ENCODE measurements around the gene MAPK8IP3. TPM values are rescaled to one million over a fixed set of nuclear protein-coding genes. Genes with fewer than 3 reads are reported as not detected.

MAPK8IP3 gene
- total and polyA plus RNA-seq, 8 donors: 25.5 to 244 (median 50.3) TPM

- no peaks in the 10 kb centered on the region for H3K9me3 ChIP-seq
- WGBS, 2 donors: 78 to 86% methylated on average over 18 of the region's 18 CpGs
- TF ChIP-seq, protein P1, sequence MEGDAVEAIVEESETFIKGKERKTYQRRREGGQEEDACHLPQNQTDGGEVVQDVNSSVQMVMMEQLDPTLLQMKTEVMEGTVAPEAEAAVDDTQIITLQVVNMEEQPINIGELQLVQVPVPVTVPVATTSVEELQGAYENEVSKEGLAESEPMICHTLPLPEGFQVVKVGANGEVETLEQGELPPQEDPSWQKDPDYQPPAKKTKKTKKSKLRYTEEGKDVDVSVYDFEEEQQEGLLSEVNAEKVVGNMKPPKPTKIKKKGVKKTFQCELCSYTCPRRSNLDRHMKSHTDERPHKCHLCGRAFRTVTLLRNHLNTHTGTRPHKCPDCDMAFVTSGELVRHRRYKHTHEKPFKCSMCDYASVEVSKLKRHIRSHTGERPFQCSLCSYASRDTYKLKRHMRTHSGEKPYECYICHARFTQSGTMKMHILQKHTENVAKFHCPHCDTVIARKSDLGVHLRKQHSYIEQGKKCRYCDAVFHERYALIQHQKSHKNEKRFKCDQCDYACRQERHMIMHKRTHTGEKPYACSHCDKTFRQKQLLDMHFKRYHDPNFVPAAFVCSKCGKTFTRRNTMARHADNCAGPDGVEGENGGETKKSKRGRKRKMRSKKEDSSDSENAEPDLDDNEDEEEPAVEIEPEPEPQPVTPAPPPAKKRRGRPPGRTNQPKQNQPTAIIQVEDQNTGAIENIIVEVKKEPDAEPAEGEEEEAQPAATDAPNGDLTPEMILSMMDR (IDR thresholded peaks at IDR 0.05): no peak
- H3K4me1 ChIP-seq: no peaks in the 10 kb centered on the region
- intact Hi-C loops (cut with DNase I): no loop called here
- DNase-seq (peak in 1 of 6 donors; percentile 55), FAIRE-seq (no peak), ATAC-seq (no peak)
- H3K36me3 ChIP-seq: peaks cover 0 to 22% (median 16%) of the 10 kb centered on the region in 3 donors
- H3K27me3 ChIP-seq: no peaks in the 10 kb centered on the region
- no peak overlapping the region for H3K4me3 ChIP-seq
- H3K27ac ChIP-seq: no peak overlapping the region
Measured at GRCh38 chr16:1808691-1809090, 102.7 kb downstream of the MAPK8IP3 start.

- H3K27me3 ChIP-seq: no peaks in the 10 kb centered on the region
- intact Hi-C loops (cut with DNase I): no loop called here
- H3K36me3 ChIP-seq: peaks cover 0 to 22% (median 16%) of the 10 kb centered on the region in 3 donors
- FAIRE-seq (no peak), ATAC-seq (no peak), DNase-seq (peak in 1 of 6 donors; percentile 60)
- no peak overlapping the region for H3K27ac ChIP-seq
- TF ChIP-seq, protein P1 (IDR thresholded peaks at IDR 0.05): no peak
- H3K4me1 ChIP-seq: no peaks in the 10 kb centered on the region
- H3K9me3 ChIP-seq: no peaks in the 10 kb centered on the region
- no peak overlapping the region for H3K4me3 ChIP-seq
- WGBS, 2 donors: 81 to 83% methylated on average over 25 to 28 of the region's 28 CpGs
Measured at GRCh38 chr16:1809281-1809801, 103.3 kb downstream of the MAPK8IP3 start.

DNA sequence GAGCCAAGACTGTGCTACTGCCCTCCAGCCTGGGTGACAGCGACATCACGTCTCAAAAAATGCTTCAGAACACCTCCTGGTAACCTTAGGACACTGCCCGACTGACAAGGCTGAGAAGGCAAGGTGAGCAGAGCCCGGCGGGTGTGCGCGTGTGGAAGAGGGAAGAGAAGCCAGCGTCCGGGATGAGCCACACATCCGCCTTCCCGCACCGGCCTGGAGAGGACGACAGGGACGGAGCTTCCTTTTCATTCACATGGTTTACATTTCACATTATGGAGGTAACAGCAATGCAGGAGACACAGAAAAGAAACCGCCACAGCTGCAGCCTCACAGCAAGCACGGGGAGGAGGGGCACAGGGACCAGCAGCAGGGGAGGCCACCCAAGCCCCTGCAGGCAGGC lies 104.1 kb downstream of the MAPK8IP3 start:
- 94 to 95% methylated on average over 16 of the region's 16 CpGs for WGBS, 2 donors
- no peak for ATAC-seq
- TF ChIP-seq, protein P1 (IDR thresholded peaks at IDR 0.05): no peak
- Histone ChIP-seq H3K36me3 (peaks cover 0 to 22% (median 16%) of the 10 kb centered on the region in 3 donors), H3K27me3 (no peaks in the 10 kb centered on the region), H3K4me3 (no peak overlapping the region), H3K4me1 (no peaks in the 10 kb centered on the region), H3K27ac (no peak overlapping the region), H3K9me3 (no peaks in the 10 kb centered on the region)
- DNase-seq: peak in 1 of 6 donors; percentile 35
- FAIRE-seq: no peak
- intact Hi-C loops (cut with DNase I): no loop called here

GRCh38 chr16:1810536-1810935 lies 104.5 kb downstream of the MAPK8IP3 start:
- Histone ChIP-seq H3K4me3 (no peak overlapping the region), H3K9me3 (no peaks in the 10 kb centered on the region), H3K36me3 (peaks cover 0 to 22% (median 16%) of the 10 kb centered on the region in 3 donors), H3K27me3 (no peaks in the 10 kb centered on the region), H3K27ac (no peak overlapping the region), H3K4me1 (no peaks in the 10 kb centered on the region)
- 92 to 94% methylated on average over 16 of the region's 16 CpGs for WGBS, 2 donors
- FAIRE-seq (no peak), DNase-seq (peak in 1 of 6 donors; percentile 45), ATAC-seq (no peak)
- intact Hi-C loops (cut with DNase I): no loop called here
- TF ChIP-seq, protein P1 (IDR thresholded peaks at IDR 0.05): no peak

- FAIRE-seq: no peak
- intact Hi-C loops (cut with DNase I): no loop called here
- peaks cover 3 to 31% (median 21%) of the 10 kb centered on the region in 3 donors for H3K36me3 ChIP-seq
- H3K9me3 ChIP-seq: no peaks in the 10 kb centered on the region
- no peaks in the 10 kb centered on the region for H3K27me3 ChIP-seq
- no peaks in the 10 kb centered on the region for H3K4me1 ChIP-seq
- ATAC-seq: peak; percentile 77 to 99 (median 98)
- TF ChIP-seq, protein P1 (IDR thresholded peaks at IDR 0.05): peak in 3 of 4 donors; percentile 30 to 37 (median 30)
- peak; percentile 69 to 91 (median 76) for DNase-seq
- no peak overlapping the region for H3K4me3 ChIP-seq
- H3K27ac ChIP-seq: no peak overlapping the region
- 9 to 10% methylated on average over 17 of the region's 17 CpGs for WGBS, 2 donors
Measured at GRCh38 chr16:1812732-1813163, 106.8 kb downstream of the MAPK8IP3 start.
